K562 (cell line): Measurements from ENCODE around the gene EIF5. TPM values are rescaled to one million over a fixed set of nuclear protein-coding genes. Genes with fewer than 3 reads are reported as not detected.
A peak's percentile ranks its signal among the peaks of the same experiment; 100 is the strongest.

Experiments used
- ATAC-seq: fragments of 200-7000 bp; cut with Tn5 transposase; 3 replicates; pipeline ENCODE4 v1.9.1; 2020; ENCODE audit warnings: moderate library complexity
- BruUV-seq: library from RNA; stranded (reverse); fragments of 400-500 nt; replicated peaks from 2 replicates; lab custom pipeline; 2021; lab: Mats Ljungman, UMichigan
- CTCF ChIA-PET: fragments of 300-600 bp; formaldehyde crosslinking; extraction: SDS; loops from one replicate; lab custom pipeline; 2021; ENCODE audit warnings: low intra/inter-chr PET ratio; lab: Yijun Ruan, JAX
- POLR2A ChIA-PET: fragments of 300-600, 350-650 bp; sonication (Branson Sonifier 250); formaldehyde crosslinking; extraction: SDS; loops from one replicate; lab custom pipeline; 2021; ENCODE audit warnings: antibody characterized with exemption, inconsistent platforms; lab: Yijun Ruan, JAX
- DNase-seq, 4 experiments: peaks; one replicate each; pipeline versions ENCODE4 v3.0.0 to v3.0.0-alpha.2; 2011 to 2018; ENCODE audit warnings: low spot score in 3 of 4, mixed read lengths in 3 of 4; ENCODE audit errors: extremely low read depth in 1 of 4
- FAIRE-seq: peaks from 2 replicates; lab custom pipeline; 2011; peaks lifted over from hg19 to GRCh38; lab: Jason Lieb, UNC
- H2AFZ ChIP-seq: 2 replicates; pipeline ENCODE4 v1.6.0; 2011; ENCODE audit warnings: low read depth, low read length, control low read depth, inconsistent platforms
- H3K27ac ChIP-seq: fragments of 200-600 bp; 3 replicates; pipeline ENCODE4 v1.8.0; 2011; ENCODE audit warnings: low read depth, mild to moderate bottlenecking, control low read depth, inconsistent platforms, low read length, moderate library complexity, mixed read lengths; ENCODE audit errors: extremely low read depth
- H3K27me3 ChIP-seq, 2 experiments: fragments of 300-600 bp in 1 of 2; 2 replicates in 1 of 2; 3 replicates in 1 of 2; pipeline versions ENCODE4 v1.6.0 to v1.8.0; 2011; ENCODE audit warnings: inconsistent platforms in 2 of 2, low read length in 2 of 2, mild to moderate bottlenecking in 1 of 2, mixed read lengths in 1 of 2, moderate library complexity in 1 of 2; ENCODE audit not compliant: control insufficient read depth in 2 of 2, insufficient read depth in 2 of 2
- H3K36me3 ChIP-seq: fragments of 300-600 bp; 3 replicates; pipeline ENCODE4 v1.8.0; 2011; ENCODE audit warnings: mild to moderate bottlenecking, low read length, inconsistent platforms; ENCODE audit not compliant: control insufficient read depth, insufficient read depth
- H3K4me1 ChIP-seq, 2 experiments: fragments of 200-600 bp in 1 of 2; replicated peaks in 1 of 2; 2 replicates in 1 of 2; 3 replicates in 1 of 2; pipeline versions ENCODE4 v1.5.1 to v1.8.0; 2011; ENCODE audit warnings: inconsistent platforms in 2 of 2, low read length in 2 of 2, mild to moderate bottlenecking in 1 of 2, mixed read lengths in 1 of 2, moderate library complexity in 1 of 2; ENCODE audit not compliant: control insufficient read depth in 2 of 2, insufficient read depth in 2 of 2
- H3K4me2 ChIP-seq: 2 replicates; pipeline ENCODE4 v1.6.1; 2011; ENCODE audit warnings: low read length, control low read depth, inconsistent platforms, mixed read lengths; ENCODE audit not compliant: insufficient read depth
- H3K4me3 ChIP-seq: fragments of 200-600 bp; sonication (generic), shearing (Covaris generic); 2 replicates; pipeline ENCODE4 v1.5.1; 2016; ENCODE audit warnings: control low read depth, inconsistent platforms
- H3K79me2 ChIP-seq: fragments of 200-600 bp; 3 replicates; pipeline ENCODE4 v1.8.0; 2011; ENCODE audit warnings: low read length, inconsistent platforms; ENCODE audit not compliant: control insufficient read depth, insufficient read depth
- H3K9ac ChIP-seq, 2 experiments: 2 replicates each; pipeline versions ENCODE4 v1.6.0 to v1.6.1; 2011; ENCODE audit warnings: low read depth in 2 of 2, low read length in 2 of 2, control low read depth in 1 of 2, inconsistent platforms in 1 of 2, mild to moderate bottlenecking in 1 of 2, mixed read lengths in 1 of 2; ENCODE audit not compliant: insufficient read depth in 1 of 2
- H3K9me1 ChIP-seq: one replicate; pipeline ENCODE4 v1.6.0; 2011; ENCODE audit warnings: inconsistent platforms, mild to moderate bottlenecking, low read length, moderate library complexity; ENCODE audit not compliant: control insufficient read depth, insufficient read depth
- H3K9me3 ChIP-seq: replicated peaks from 2 replicates; pipeline ENCODE4 v1.5.1; 2011; ENCODE audit warnings: low read depth, low read length, inconsistent platforms; ENCODE audit not compliant: control insufficient read depth, insufficient read depth
- H4K20me1 ChIP-seq: replicated peaks from 2 replicates; pipeline ENCODE4 v1.6.1; 2011; ENCODE audit warnings: low read length, inconsistent platforms, mixed read lengths; ENCODE audit not compliant: control insufficient read depth, insufficient read depth
- ARID1B ChIP-seq: fragments of 450-650 bp; IDR thresholded peaks from 2 replicates; pipeline ENCODE4 v1.6.1; 2016; ENCODE audit warnings: antibody characterized with exemption, mild to moderate bottlenecking, inconsistent platforms
- CBFA2T2 ChIP-seq: fragments of 450-650 bp; conservative IDR thresholded peaks from 2 replicates; pipeline ENCODE4 v1.6.1; 2017; ENCODE audit warnings: mild to moderate bottlenecking
- ESRRB ChIP-seq: fragments of 250-450 bp; sonication (Bioruptor Pico); IDR thresholded peaks from 2 replicates; pipeline ENCODE4 v1.5.0; 2020; ENCODE audit warnings: mild to moderate bottlenecking, moderate library complexity, borderline replicate concordance
- HDAC8 ChIP-seq: fragments of 450-650 bp; IDR thresholded peaks from 2 replicates; pipeline ENCODE4 v1.6.1; 2016; ENCODE audit warnings: mild to moderate bottlenecking, missing genetic modification characterization, moderate library complexity, missing compliant biosample characterization
- HMG20A ChIP-seq: fragments of 450-650 bp; formaldehyde crosslinking; conservative IDR thresholded peaks from 2 replicates; pipeline ENCODE4 v1.4.0; 2020; ENCODE audit warnings: mild to moderate bottlenecking, mixed read lengths
- HNRNPUL1 ChIP-seq: fragments of 200-400 bp; formaldehyde crosslinking; IDR thresholded peaks from 2 replicates; pipeline ENCODE4 v1.6.1; 2017; ENCODE audit warnings: low read length
- NCOA2 ChIP-seq, 2 experiments: fragments of 450-650 bp; IDR thresholded peaks; 2 replicates each; pipeline ENCODE4 v1.6.1; 2018; ENCODE audit warnings: mild to moderate bottlenecking in 2 of 2, moderate library complexity in 1 of 2; ENCODE audit not compliant: partially characterized antibody in 2 of 2
- NCOR1 ChIP-seq: fragments of 450-650 bp; IDR thresholded peaks from 2 replicates; pipeline ENCODE4 v1.6.1; 2016; ENCODE audit warnings: mild to moderate bottlenecking, moderate library complexity
- NONO ChIP-seq, 2 experiments: fragments of 200-400 bp in 1 of 2; fragments of 450-650 bp in 1 of 2; formaldehyde crosslinking in 1 of 2; IDR thresholded peaks; 2 replicates each; pipeline ENCODE4 v1.6.1; 2017; ENCODE audit warnings: low read depth in 2 of 2, mild to moderate bottlenecking in 2 of 2, moderate library complexity in 2 of 2, low read length in 1 of 2
- RBM25 ChIP-seq: fragments of 200-400 bp; formaldehyde crosslinking; IDR thresholded peaks from 2 replicates; pipeline ENCODE4 v1.6.1; 2018; ENCODE audit warnings: low read length, low read depth, moderate library complexity; ENCODE audit not compliant: severe bottlenecking
- RBM39 ChIP-seq: fragments of 200-400 bp; formaldehyde crosslinking; optimal IDR thresholded peaks from 2 replicates; pipeline ENCODE3; 2018; ENCODE audit warnings: low read depth, low read length
- SMARCA4 ChIP-seq: fragments of 450-650 bp; IDR thresholded peaks from 2 replicates; pipeline ENCODE4 v1.6.1; 2016
- SRSF9 ChIP-seq: fragments of 200-400 bp; formaldehyde crosslinking; IDR thresholded peaks from 2 replicates; pipeline ENCODE4 v1.6.1; 2017; ENCODE audit warnings: low read depth, low read length, borderline replicate concordance
- STAT5A ChIP-seq: IDR thresholded peaks from 2 replicates; pipeline ENCODE4 v1.6.1; 2012; ENCODE audit warnings: low read length, inconsistent platforms, borderline replicate concordance
- TAL1 ChIP-seq: fragments of 450-650 bp; IDR thresholded peaks from 2 replicates; pipeline ENCODE4 v1.6.1; 2016; ENCODE audit warnings: mild to moderate bottlenecking
- TEAD4 ChIP-seq, 2 experiments: sonication (generic) in 1 of 2; formaldehyde crosslinking in 1 of 2; IDR thresholded peaks; 2 replicates each; pipeline versions ENCODE4 v1.6.1 to v1.8.0; 2012 to 2022; ENCODE audit warnings: borderline replicate concordance in 1 of 2, inconsistent platforms in 1 of 2, low read length in 1 of 2, mild to moderate bottlenecking in 1 of 2, missing genetic modification reagents in 1 of 2
- ZBTB7A ChIP-seq: IDR thresholded peaks from 2 replicates; pipeline ENCODE4 v1.6.1; 2011; ENCODE audit warnings: low read depth, mild to moderate bottlenecking, low read length, moderate library complexity, borderline replicate concordance; ENCODE audit not compliant: control insufficient read depth
- ZFP36 ChIP-seq: fragments of 150-350 bp; IDR thresholded peaks from 2 replicates; pipeline ENCODE4 v1.6.1; 2018; ENCODE audit warnings: low read length, low read depth; ENCODE audit not compliant: partially characterized antibody
- WGBS: fragments of 100-300 bp; shearing (Covaris generic); methylation state at CpG from one replicate; pipeline ENCODE4 v1.1.6; 2016; ENCODE audit warnings: low coverage, mixed read lengths; ENCODE audit not compliant: insufficient coverage; ENCODE audit errors: missing lambda C conversion rate; 5-methylcytosine and 5-hydroxymethylcytosine counted together
- in situ Hi-C: fragments of 300-500 bp; cut with MboI; formaldehyde crosslinking; loops from 4 replicates; pipeline ENCODE4 v1.15.0; 2018; ENCODE audit warnings: inconsistent platforms, mixed read lengths
- intact Hi-C: fragments of 100-400 bp; cut with micrococcal nuclease; formaldehyde crosslinking; loops from 2 replicates; pipeline ENCODE4 v1.14.2; 2022
- polyA plus RNA-seq, 8 experiments: library from polyadenylated mRNA; depleted of rRNA in 4 of 8; stranded (reverse) in 5 of 8; unstranded in 3 of 8; fragments of >200 nt; fragmentation: Nextera tagmentation in 2 of 8; fragmentation: Illumina TruSeq in 1 of 8; extraction: Ambion mirVana in 2 of 8; extraction: Trizol in 1 of 8; gene quantifications; 2 replicates each; pipeline versions ENCODE4 v1.2.1 to v1.2.3, GENCODE V29; 2011 to 2014; ENCODE audit warnings: inconsistent platforms in 1 of 8, missing spikeins in 1 of 8
- total RNA-seq, 7 experiments: library from RNA; depleted of rRNA in 6 of 7; stranded (reverse); fragments of >200 nt in 6 of 7; fragmentation: Illumina TruSeq in 2 of 7; extraction: Trizol in 2 of 7; gene quantifications; 2 replicates each; pipeline versions ENCODE4 v1.2.1 to v1.2.3, GENCODE V29; 2011 to 2021; ENCODE audit warnings: low replicate concordance in 1 of 7
- TF ChIP-seq, protein P1 (sequence below), 2 experiments: IDR thresholded peaks in 1 of 2; conservative IDR thresholded peaks in 1 of 2; 2 replicates each; pipeline ENCODE4 v1.6.1; 2016; ENCODE audit warnings: low read depth in 2 of 2, mild to moderate bottlenecking in 1 of 2, missing compliant biosample characterization in 1 of 2, missing genetic modification characterization in 1 of 2, moderate library complexity in 1 of 2

The EIF5 gene
- total and polyA plus RNA-seq, 9 of the 15 experiments (the other 6 are each of a cell fraction or from before 2014, with no cell fraction given), result 92.7 to 442 (median 190) TPM

DNA sequence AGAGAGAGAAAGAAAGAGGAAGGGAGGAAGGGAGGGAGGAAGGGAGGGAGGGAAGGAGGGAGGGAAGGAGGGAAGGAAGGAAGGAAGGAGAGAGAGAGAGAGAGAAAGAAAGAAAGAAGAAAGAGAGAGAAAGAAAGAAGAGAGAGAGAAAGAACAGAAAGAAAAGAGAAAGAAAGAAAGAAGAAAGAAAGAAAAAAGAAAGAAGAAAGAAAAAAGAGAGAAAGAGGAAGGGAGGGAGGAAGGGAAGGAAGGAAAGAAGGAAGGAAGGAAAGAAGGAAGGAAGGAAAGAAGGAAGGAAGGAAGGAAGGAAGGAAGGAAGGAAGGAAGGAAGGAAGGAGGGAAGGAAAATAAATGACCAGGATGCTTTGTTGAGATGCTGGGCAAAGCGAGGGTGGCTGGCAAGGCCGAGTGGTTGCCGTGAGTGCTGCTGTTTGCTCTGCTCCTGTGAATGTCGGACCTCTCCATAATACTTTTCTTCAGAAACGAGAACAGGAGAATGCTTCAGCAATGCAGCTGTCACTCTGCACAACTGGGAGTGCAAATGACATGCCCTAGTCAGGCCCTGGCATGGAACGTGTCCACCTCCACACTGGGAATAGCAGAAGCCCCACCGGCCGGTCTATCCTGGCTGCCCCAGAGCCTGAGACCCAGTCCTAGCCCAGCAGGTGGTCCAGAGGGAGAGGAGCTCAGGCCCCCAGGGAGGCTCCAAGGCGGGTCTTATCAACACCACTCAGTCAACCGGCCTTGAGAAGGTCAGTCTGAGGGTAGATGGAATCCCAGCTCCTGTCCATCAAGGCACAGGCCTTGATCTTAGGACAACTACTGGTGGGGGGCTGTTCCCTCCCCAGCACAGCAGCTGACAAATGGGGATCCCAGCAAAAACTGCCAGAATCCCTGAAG, 25.1 kb upstream of the EIF5 start:
- FAIRE-seq (peak; percentile 90), ATAC-seq (peak; percentile 87), DNase-seq (peak; percentile 80 to 89 (median 82))
- Histone ChIP-seq H3K79me2 (no peaks in the 10 kb centered on the region), H3K36me3 (no peaks in the 10 kb centered on the region), H3K9me3 (no peaks in the 10 kb centered on the region), H2AFZ (peak overlapping the region; percentile 68), H3K4me3 (no peak overlapping the region), H3K4me1 (peaks cover 14 to 32% of the 10 kb centered on the region in 2 experiments), H3K9me1 (no peaks in the 10 kb centered on the region), H3K4me2 (peak overlapping the region; percentile 64), H3K27me3 (no peaks in the 10 kb centered on the region), H3K27ac (peak overlapping the region; percentile 58), H4K20me1 (no peaks in the 10 kb centered on the region), H3K9ac (peak overlapping the region in 1 of 2 experiments; percentile 82; a peak in 2 of 4 replicates)
- ChIA-PET POLR2A (interaction anchor here (0.8 to 1.3 kb wide), 3 partner anchors 11 to 37 kb away, joined by 3 to 4 read pairs (median 3); no protein-coding TSS in a partner anchor), CTCF (no interaction called here)
- in situ Hi-C loops (no loop called here), intact Hi-C loops (no loop called here)
- BruUV-seq, result no TSS peak
- 1% methylated on average over 7 of the region's 10 CpGs for WGBS
- TF ChIP-seq ZBTB7A (peak; percentile 72; the same call in 1 of the 2 replicates), TAL1 (peak; percentile 25; the same call in 1 of the 2 replicates), ARID1B (peak; percentile 65), STAT5A (no peak), ZFP36 (no peak), NCOR1 (peak; percentile 61), NONO (IDR thresholded peaks at IDR 0.05; ENCODE audit: low read depth in 2 of 2, low read length in 1 of 2) (no peak), HDAC8 (tag) (no peak), ESRRB (CRISPR knock-in tag) (no peak), HNRNPUL1 (no peak), TEAD4 (IDR thresholded peaks at IDR 0.05; ENCODE audit: low read length) (0 out of 2 replicates have a peak, but pooled peaks have one; percentile 22), TEAD4 (CRISPR knock-in tag; IDR thresholded peaks at IDR 0.05; ENCODE audit: borderline replicate concordance) (no peak), SRSF9 (no peak), HMG20A (CRISPR knock-in tag) (no peak), CBFA2T2 (peak; percentile 50), RBM39 (no peak), SMARCA4 (0 out of 2 replicates have a peak, but pooled peaks have one; percentile 20), RBM25 (no peak), NCOA2 (IDR thresholded peaks at IDR 0.05; ENCODE audit: partially characterized antibody in 2 of 2) (peak in 1 of 2 experiments; percentile 21)
- TF ChIP-seq, protein P1, sequence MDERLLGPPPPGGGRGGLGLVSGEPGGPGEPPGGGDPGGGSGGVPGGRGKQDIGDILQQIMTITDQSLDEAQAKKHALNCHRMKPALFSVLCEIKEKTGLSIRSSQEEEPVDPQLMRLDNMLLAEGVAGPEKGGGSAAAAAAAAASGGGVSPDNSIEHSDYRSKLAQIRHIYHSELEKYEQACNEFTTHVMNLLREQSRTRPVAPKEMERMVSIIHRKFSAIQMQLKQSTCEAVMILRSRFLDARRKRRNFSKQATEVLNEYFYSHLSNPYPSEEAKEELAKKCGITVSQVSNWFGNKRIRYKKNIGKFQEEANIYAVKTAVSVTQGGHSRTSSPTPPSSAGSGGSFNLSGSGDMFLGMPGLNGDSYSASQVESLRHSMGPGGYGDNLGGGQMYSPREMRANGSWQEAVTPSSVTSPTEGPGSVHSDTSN (CRISPR knock-in tag; IDR thresholded peaks at IDR 0.05; ENCODE audit: low read depth), result peak; percentile 37; the same call in 1 of the 2 replicates
- TF ChIP-seq, protein P1 (tag; conservative IDR thresholded peaks at IDR 0.05; ENCODE audit: low read depth), result 0 out of 2 replicates have a peak, but pooled peaks have one; percentile 20
